SK-N-SH (cell line): ENCODE results near the gene ACOT7.

ENCODE experiments used
- CTCF ChIP-seq: fragments of 200-600 bp; sonication (generic); IDR thresholded peaks from 2 replicates; pipeline ENCODE4 v1.6.1; 2017; ENCODE audit warnings: antibody characterized with exemption, mild to moderate bottlenecking, moderate library complexity
- EP300 ChIP-seq, 2 experiments: IDR thresholded peaks; 2 replicates each; pipeline versions ENCODE4 v1.4.0 to v1.6.1; 2012; ENCODE audit warnings: borderline replicate concordance in 1 of 2, low read depth in 1 of 2, low read length in 1 of 2
- IRF3 ChIP-seq: fragments of 150-350 bp; IDR thresholded peaks from 2 replicates; pipeline ENCODE4 v1.6.1; 2016; ENCODE audit warnings: mild to moderate bottlenecking, low read depth, low read length
- JUND ChIP-seq: IDR thresholded peaks from 2 replicates; pipeline ENCODE4 v1.4.0; 2012
- MAX ChIP-seq: IDR thresholded peaks from 2 replicates; pipeline ENCODE4 v1.4.0; 2012; ENCODE audit warnings: low read depth
- MEF2A ChIP-seq: IDR thresholded peaks from 2 replicates; pipeline ENCODE4 v1.4.0; 2012; ENCODE audit warnings: low read depth, borderline replicate concordance
- NRF1 ChIP-seq: IDR thresholded peaks from 2 replicates; pipeline ENCODE4 v1.6.1; 2012; ENCODE audit warnings: low read depth, mild to moderate bottlenecking, low read length
- PBX3 ChIP-seq: IDR thresholded peaks from 2 replicates; pipeline ENCODE4; 2012
- RAD21 ChIP-seq: IDR thresholded peaks from 2 replicates; pipeline ENCODE4 v1.6.1; 2012; ENCODE audit warnings: mild to moderate bottlenecking, low read length
- REST ChIP-seq: IDR thresholded peaks from 2 replicates; pipeline ENCODE4 v1.6.1; 2012; ENCODE audit warnings: mild to moderate bottlenecking, low read depth, low read length, moderate library complexity
- YY1 ChIP-seq: IDR thresholded peaks from 2 replicates; pipeline ENCODE4 v1.4.0; 2012; ENCODE audit warnings: low read depth, mild to moderate bottlenecking

GRCh38 chr1:6414881-6415626 lies 21.5 kb upstream of the ACOT7 start:
- no peak for TF ChIP-seq IRF3
- no peak for TF ChIP-seq YY1
- TF ChIP-seq EP300 (IDR thresholded peaks at IDR 0.05; ENCODE audit: borderline replicate concordance in 1 of 2, low read depth in 1 of 2, low read length in 1 of 2) = no peak
- TF ChIP-seq CTCF = no peak
- TF ChIP-seq NRF1 = no peak
- TF ChIP-seq PBX3 = no peak
- TF ChIP-seq MAX = no peak
- no peak for TF ChIP-seq REST
- no peak for TF ChIP-seq RAD21
- no peak for TF ChIP-seq JUND
- no peak for TF ChIP-seq MEF2A
